K562 (cell line): Measurements from ENCODE around the gene LMAN1. TPM values are rescaled to one million over a fixed set of nuclear protein-coding genes. Genes with fewer than 3 reads are reported as not detected.
A peak's percentile ranks its signal among the peaks of the same experiment; 100 is the strongest.

Experiments used
- ATAC-seq: fragments of 200-7000 bp; cut with Tn5 transposase; 3 replicates; pipeline ENCODE4 v1.9.1; 2020; ENCODE audit warnings: moderate library complexity
- BruUV-seq: library from RNA; stranded (reverse); fragments of 400-500 nt; replicated peaks from 2 replicates; lab custom pipeline; 2021; lab: Mats Ljungman, UMichigan
- CTCF ChIA-PET: fragments of 300-600 bp; formaldehyde crosslinking; extraction: SDS; loops from one replicate; lab custom pipeline; 2021; ENCODE audit warnings: low intra/inter-chr PET ratio; lab: Yijun Ruan, JAX
- POLR2A ChIA-PET: fragments of 300-600, 350-650 bp; sonication (Branson Sonifier 250); formaldehyde crosslinking; extraction: SDS; loops from one replicate; lab custom pipeline; 2021; ENCODE audit warnings: antibody characterized with exemption, inconsistent platforms; lab: Yijun Ruan, JAX
- DNase-seq, 4 experiments: peaks; one replicate each; pipeline versions ENCODE4 v3.0.0 to v3.0.0-alpha.2; 2011 to 2018; ENCODE audit warnings: low spot score in 3 of 4, mixed read lengths in 3 of 4; ENCODE audit errors: extremely low read depth in 1 of 4
- FAIRE-seq: peaks from 2 replicates; lab custom pipeline; 2011; peaks lifted over from hg19 to GRCh38; lab: Jason Lieb, UNC
- H2AFZ ChIP-seq: 2 replicates; pipeline ENCODE4 v1.6.0; 2011; ENCODE audit warnings: low read depth, low read length, control low read depth, inconsistent platforms
- H3K27ac ChIP-seq: fragments of 200-600 bp; 3 replicates; pipeline ENCODE4 v1.8.0; 2011; ENCODE audit warnings: low read depth, mild to moderate bottlenecking, control low read depth, inconsistent platforms, low read length, moderate library complexity, mixed read lengths; ENCODE audit errors: extremely low read depth
- H3K27me3 ChIP-seq, 2 experiments: fragments of 300-600 bp in 1 of 2; 2 replicates in 1 of 2; 3 replicates in 1 of 2; pipeline versions ENCODE4 v1.6.0 to v1.8.0; 2011; ENCODE audit warnings: inconsistent platforms in 2 of 2, low read length in 2 of 2, mild to moderate bottlenecking in 1 of 2, mixed read lengths in 1 of 2, moderate library complexity in 1 of 2; ENCODE audit not compliant: control insufficient read depth in 2 of 2, insufficient read depth in 2 of 2
- H3K36me3 ChIP-seq: fragments of 300-600 bp; 3 replicates; pipeline ENCODE4 v1.8.0; 2011; ENCODE audit warnings: mild to moderate bottlenecking, low read length, inconsistent platforms; ENCODE audit not compliant: control insufficient read depth, insufficient read depth
- H3K4me1 ChIP-seq, 2 experiments: fragments of 200-600 bp in 1 of 2; replicated peaks in 1 of 2; 2 replicates in 1 of 2; 3 replicates in 1 of 2; pipeline versions ENCODE4 v1.5.1 to v1.8.0; 2011; ENCODE audit warnings: inconsistent platforms in 2 of 2, low read length in 2 of 2, mild to moderate bottlenecking in 1 of 2, mixed read lengths in 1 of 2, moderate library complexity in 1 of 2; ENCODE audit not compliant: control insufficient read depth in 2 of 2, insufficient read depth in 2 of 2
- H3K4me2 ChIP-seq: 2 replicates; pipeline ENCODE4 v1.6.1; 2011; ENCODE audit warnings: low read length, control low read depth, inconsistent platforms, mixed read lengths; ENCODE audit not compliant: insufficient read depth
- H3K4me3 ChIP-seq: fragments of 200-600 bp; sonication (generic), shearing (Covaris generic); 2 replicates; pipeline ENCODE4 v1.5.1; 2016; ENCODE audit warnings: control low read depth, inconsistent platforms
- H3K79me2 ChIP-seq: fragments of 200-600 bp; 3 replicates; pipeline ENCODE4 v1.8.0; 2011; ENCODE audit warnings: low read length, inconsistent platforms; ENCODE audit not compliant: control insufficient read depth, insufficient read depth
- H3K9ac ChIP-seq, 2 experiments: 2 replicates each; pipeline versions ENCODE4 v1.6.0 to v1.6.1; 2011; ENCODE audit warnings: low read depth in 2 of 2, low read length in 2 of 2, control low read depth in 1 of 2, inconsistent platforms in 1 of 2, mild to moderate bottlenecking in 1 of 2, mixed read lengths in 1 of 2; ENCODE audit not compliant: insufficient read depth in 1 of 2
- H3K9me1 ChIP-seq: one replicate; pipeline ENCODE4 v1.6.0; 2011; ENCODE audit warnings: inconsistent platforms, mild to moderate bottlenecking, low read length, moderate library complexity; ENCODE audit not compliant: control insufficient read depth, insufficient read depth
- H3K9me3 ChIP-seq: replicated peaks from 2 replicates; pipeline ENCODE4 v1.5.1; 2011; ENCODE audit warnings: low read depth, low read length, inconsistent platforms; ENCODE audit not compliant: control insufficient read depth, insufficient read depth
- H4K20me1 ChIP-seq: replicated peaks from 2 replicates; pipeline ENCODE4 v1.6.1; 2011; ENCODE audit warnings: low read length, inconsistent platforms, mixed read lengths; ENCODE audit not compliant: control insufficient read depth, insufficient read depth
- GATAD2A ChIP-seq: fragments of 450-650 bp; IDR thresholded peaks from 2 replicates; pipeline ENCODE4 v1.6.1; 2017
- MXI1 ChIP-seq: IDR thresholded peaks from 2 replicates; pipeline ENCODE4 v1.6.1; 2011; ENCODE audit warnings: low read depth, mild to moderate bottlenecking, improper control_type of control experiment, low read length
- NFXL1 ChIP-seq: fragments of 450-650 bp; formaldehyde crosslinking; IDR thresholded peaks from 2 replicates; pipeline ENCODE4 v1.4.0; 2021; ENCODE audit warnings: mild to moderate bottlenecking
- PCBP1 ChIP-seq: fragments of 200-400 bp; formaldehyde crosslinking; IDR thresholded peaks from 2 replicates; pipeline ENCODE4 v1.6.1; 2018; ENCODE audit warnings: mild to moderate bottlenecking, low read depth, low read length; ENCODE audit not compliant: poor library complexity, severe bottlenecking
- POLR2G ChIP-seq: fragments of 200-400 bp; formaldehyde crosslinking; IDR thresholded peaks from 2 replicates; pipeline ENCODE4 v1.6.1; 2017; ENCODE audit warnings: low read depth, mild to moderate bottlenecking, antibody characterized with exemption, low read length, moderate library complexity
- REST ChIP-seq, 2 experiments: fragments of 450-650 bp; formaldehyde crosslinking in 1 of 2; IDR thresholded peaks; 2 replicates each; pipeline versions ENCODE4 v1.4.0 to v1.6.1; 2014 to 2020; ENCODE audit warnings: mild to moderate bottlenecking in 2 of 2, borderline replicate concordance in 1 of 2, low read depth in 1 of 2
- RNF2 ChIP-seq: sonication (generic); IDR thresholded peaks from 2 replicates; pipeline ENCODE4 v1.6.1; 2016
- STAT5A ChIP-seq: IDR thresholded peaks from 2 replicates; pipeline ENCODE4 v1.6.1; 2012; ENCODE audit warnings: low read length, inconsistent platforms, borderline replicate concordance
- TAF9B ChIP-seq: fragments of 450-650 bp; IDR thresholded peaks from 2 replicates; pipeline ENCODE4 v1.6.1; 2018; ENCODE audit warnings: mild to moderate bottlenecking; ENCODE audit not compliant: partially characterized antibody
- TARDBP ChIP-seq: fragments of 450-650 bp; IDR thresholded peaks from 2 replicates; pipeline ENCODE4 v1.6.1; 2016
- TFE3 ChIP-seq: fragments of 450-650 bp; formaldehyde crosslinking; IDR thresholded peaks from 2 replicates; pipeline ENCODE4 v1.4.0; 2020; ENCODE audit warnings: mild to moderate bottlenecking, mixed read lengths
- ZBED1 ChIP-seq: IDR thresholded peaks from 2 replicates; pipeline ENCODE4 v1.6.1; 2014
- ZNF384 ChIP-seq: IDR thresholded peaks from 2 replicates; pipeline ENCODE4 v1.6.1; 2012; ENCODE audit warnings: low read depth, low read length, improper control_type of control experiment
- ZNF76 ChIP-seq: fragments of 250-450 bp; sonication (Bioruptor Pico); IDR thresholded peaks from 2 replicates; pipeline ENCODE4 v1.4.0; 2020; ENCODE audit warnings: mild to moderate bottlenecking, moderate library complexity, borderline replicate concordance
- whole genome bisulfite sequencing: fragments of 100-300 bp; shearing (Covaris generic); methylation state at CpG from one replicate; pipeline ENCODE4 v1.1.6; 2016; ENCODE audit warnings: low coverage, mixed read lengths; ENCODE audit not compliant: insufficient coverage; ENCODE audit errors: missing lambda C conversion rate; 5-methylcytosine and 5-hydroxymethylcytosine counted together
- in situ Hi-C: fragments of 300-500 bp; cut with MboI; formaldehyde crosslinking; loops from 4 replicates; pipeline ENCODE4 v1.15.0; 2018; ENCODE audit warnings: inconsistent platforms, mixed read lengths
- intact Hi-C: fragments of 100-400 bp; cut with micrococcal nuclease; formaldehyde crosslinking; loops from 2 replicates; pipeline ENCODE4 v1.14.2; 2022
- polyA plus RNA-seq, 8 experiments: library from polyadenylated mRNA; depleted of rRNA in 4 of 8; stranded (reverse) in 5 of 8; unstranded in 3 of 8; fragments of >200 nt; fragmentation: Nextera tagmentation in 2 of 8; fragmentation: Illumina TruSeq in 1 of 8; extraction: Ambion mirVana in 2 of 8; extraction: Trizol in 1 of 8; gene quantifications; 2 replicates each; pipeline versions ENCODE4 v1.2.1 to v1.2.3, GENCODE V29; 2011 to 2014; ENCODE audit warnings: inconsistent platforms in 1 of 8, missing spikeins in 1 of 8
- total RNA-seq, 7 experiments: library from RNA; depleted of rRNA in 6 of 7; stranded (reverse); fragments of >200 nt in 6 of 7; fragmentation: Illumina TruSeq in 2 of 7; extraction: Trizol in 2 of 7; gene quantifications; 2 replicates each; pipeline versions ENCODE4 v1.2.1 to v1.2.3, GENCODE V29; 2011 to 2021; ENCODE audit warnings: low replicate concordance in 1 of 7

LMAN1 gene
- total and polyA plus RNA-seq, 9 of the 15 experiments (the other 6 are each of a cell fraction or from before 2014, with no cell fraction given) = 18.8 to 108 (median 71.2) TPM

DNA sequence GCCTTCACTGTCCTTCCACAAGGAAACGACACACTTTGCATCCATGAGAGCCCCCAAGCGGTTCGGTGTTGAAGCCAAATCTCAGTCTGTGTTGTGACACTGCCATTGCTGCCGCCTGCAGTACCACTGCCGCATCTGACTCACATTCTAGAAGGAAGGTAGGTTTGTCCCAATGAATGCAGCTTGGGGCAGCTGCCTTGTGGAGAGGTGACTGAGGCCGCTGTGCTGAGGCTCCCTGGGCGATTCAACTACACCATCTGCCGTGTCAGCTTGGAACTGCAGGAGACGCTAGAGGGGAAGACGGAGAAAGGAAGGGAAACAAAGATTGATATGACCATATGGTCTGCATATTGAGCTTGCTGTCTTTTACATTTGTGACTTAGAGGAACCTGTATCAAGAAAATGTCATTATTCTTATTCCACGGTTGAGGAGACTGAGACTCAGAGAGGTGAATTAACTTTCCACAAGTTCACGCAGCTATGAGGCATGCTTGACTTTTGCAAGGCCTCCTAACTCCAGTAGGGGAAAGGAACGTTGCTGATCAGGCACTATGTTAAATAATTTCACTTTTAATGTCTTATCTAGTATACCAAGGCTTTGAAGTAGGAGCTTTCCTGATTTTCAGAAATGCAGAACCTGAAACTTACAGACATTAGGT, 43.5 kb upstream of the LMAN1 start:
- Histone ChIP-seq H3K9me1 (no peaks in the 10 kb centered on the region), H3K9ac (no peak overlapping the region), H4K20me1 (no peaks in the 10 kb centered on the region), H3K4me2 (no peak overlapping the region), H3K27me3 (no peaks in the 10 kb centered on the region; a peak in 1 of 5 replicates), H3K79me2 (no peaks in the 10 kb centered on the region), H3K9me3 (no peaks in the 10 kb centered on the region), H2AFZ (no peak overlapping the region), H3K36me3 (no peaks in the 10 kb centered on the region), H3K27ac (no peak overlapping the region), H3K4me3 (no peak overlapping the region), H3K4me1 (no peaks in the 10 kb centered on the region; a peak in 1 of 5 replicates)
- intact Hi-C loops (loop anchor here (5.0 kb wide), 4 partner anchors 95 to 320 kb away; no protein-coding TSS in a partner anchor), in situ Hi-C loops (no loop called here)
- WGBS = 0% methylated on average over 11 of the region's 13 CpGs
- FAIRE-seq (peak; percentile 86), DNase-seq (peak; percentile 41 to 70 (median 51)), ATAC-seq (peak; percentile 100)
- POLR2A ChIA-PET = interaction anchor here (1.2 kb wide), 1 partner anchor 32 kb away, joined by 3 read pairs; no protein-coding TSS in a partner anchor
- CTCF ChIA-PET = interaction anchor here (1.3 to 3.0 kb wide), 3 partner anchors 92 to 153 kb away, joined by 6 to 40 read pairs (median 18); no protein-coding TSS in a partner anchor
- BruUV-seq = no TSS peak
- no peak for TF ChIP-seq STAT5A
- no peak for TF ChIP-seq RNF2
- peak; percentile 91 for TF ChIP-seq REST (IDR thresholded peaks at IDR 0.05; ENCODE audit: borderline replicate concordance)
- no peak for TF ChIP-seq REST (CRISPR knock-in tag; IDR thresholded peaks at IDR 0.05; ENCODE audit: low read depth)
- TF ChIP-seq ZNF384 = no peak
- no peak for TF ChIP-seq POLR2G
- no peak for TF ChIP-seq NFXL1
- no peak for TF ChIP-seq PCBP1
- no peak for TF ChIP-seq ZBED1
- no peak for TF ChIP-seq MXI1
- no peak for TF ChIP-seq TFE3 (CRISPR knock-in tag)
- no peak for TF ChIP-seq TAF9B
- no peak for TF ChIP-seq ZNF76
- no peak for TF ChIP-seq GATAD2A
- no peak for TF ChIP-seq TARDBP
